Measurements from ENCODE around the gene PHIP. TPM values are rescaled to one million over a fixed set of nuclear protein-coding genes. Genes with fewer than 3 reads are reported as not detected.
A peak's percentile ranks its signal among the peaks of the same experiment; 100 is the strongest.

Gene PHIP
- total and polyA plus RNA-seq, 2 donors (not counting 3 experiments of a cell fraction or from before 2014, with no cell fraction given): 3.5 to 28.4 TPM

- no peaks in the 10 kb centered on the region for H3K27me3 ChIP-seq (ENCODE audit: control insufficient read depth in 2 of 2, insufficient read depth in 2 of 2, low read length in 2 of 2)
- peaks cover 24% of the 10 kb centered on the region for H3K4me1 ChIP-seq (ENCODE audit: control insufficient read depth, extremely low read depth, insufficient read depth, low read length)
- ChIA-PET CTCF (interaction anchor here (0.9 kb wide), 2 partner anchors 10 to 15 kb away, joined by 3 read pairs; no protein-coding TSS in a partner anchor), POLR2A (no interaction called here)
- H2AFZ ChIP-seq (ENCODE audit: low read depth, low read length): no peak overlapping the region
- H3K9ac ChIP-seq (replicated peaks; ENCODE audit: extremely low read depth, insufficient read depth, low read length): no peak overlapping the region
- intact Hi-C loops (cut with micrococcal nuclease) (loop anchor here (5.0 kb wide), 1 partner anchor 265 kb away; the partner anchor contains the start of gene HMGN3), dilution Hi-C loops (cut with MboI; ENCODE audit: extremely low pct_ligation_motif_present, low sequenced_read_pairs) (no loop called here)
- peaks cover 0 to 15% of the 10 kb centered on the region in 2 experiments for H3K36me3 ChIP-seq (ENCODE audit: control insufficient read depth in 2 of 2, extremely low read depth in 1 of 2, insufficient read depth in 2 of 2, low read length in 2 of 2)
- H3K4me3 ChIP-seq (replicated peaks in 1 of 3; ENCODE audit: insufficient read depth in 1 of 3, low read depth in 1 of 3, low read length in 3 of 3): no peak overlapping the region
- H3K9me1 ChIP-seq (replicated peaks; ENCODE audit: control insufficient read depth, extremely low read depth, insufficient read depth, low read length): peaks cover 3% of the 10 kb centered on the region
- FAIRE-seq (no peak), DNase-seq (ENCODE audit: low read depth, low spot score) (peak; percentile 56)
- TF ChIP-seq POLR2AphosphoS5 (IDR thresholded peaks at IDR 0.05; ENCODE audit: insufficient read depth, low read depth, low read length) (no peak), EZH2 (IDR thresholded peaks at IDR 0.05; ENCODE audit: borderline replicate concordance, low read depth, low read length, severe bottlenecking) (no peak)
- peak overlapping the region; percentile 70 for H3K4me2 ChIP-seq (ENCODE audit: insufficient read depth, low read length)
- H4K20me1 ChIP-seq (replicated peaks; ENCODE audit: control insufficient read depth, extremely low read depth, insufficient read depth, low read length): no peaks in the 10 kb centered on the region
- H3K9me3 ChIP-seq (replicated peaks; ENCODE audit: control insufficient read depth, insufficient read depth, low read length): no peaks in the 10 kb centered on the region
- no peak overlapping the region for H3K27ac ChIP-seq (ENCODE audit: insufficient read depth, low read depth, low read length)
- BruUV-seq (replicated peaks): no TSS peak
- H3K79me2 ChIP-seq (ENCODE audit: control insufficient read depth, insufficient read depth, low read length): no peaks in the 10 kb centered on the region
These were observed 110.9 kb downstream of the PHIP start for GRCh38 chr6:78967191-78967590.

DNA sequence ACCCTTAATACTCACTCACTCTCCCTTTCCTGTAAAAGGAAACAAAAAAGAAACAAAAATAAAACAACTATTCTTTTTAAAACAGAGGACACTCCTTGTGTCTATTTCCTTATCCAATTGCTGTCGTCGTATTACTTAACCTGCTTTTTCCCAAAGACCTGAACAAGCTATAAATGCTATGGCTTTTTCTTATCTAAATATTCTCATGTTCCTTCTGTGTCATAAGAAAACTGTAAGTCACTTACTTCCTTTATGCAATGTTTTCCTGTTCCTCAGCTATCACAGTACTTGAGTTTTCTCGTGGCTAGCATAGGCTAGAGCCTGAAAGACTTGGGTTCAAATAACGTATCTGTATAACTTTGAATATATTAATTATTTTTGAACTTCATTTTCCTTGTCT, 111.5 kb downstream of the PHIP start:
- H3K36me3 ChIP-seq (ENCODE audit: control insufficient read depth in 2 of 2, extremely low read depth in 1 of 2, insufficient read depth in 2 of 2, low read length in 2 of 2): peaks cover 0 to 17% of the 10 kb centered on the region in 2 experiments
- no peak for FAIRE-seq

More for the DNA sequence above, 111.5 kb downstream of the PHIP start:
- H3K9ac ChIP-seq (replicated peaks; ENCODE audit: extremely low read depth, insufficient read depth, low read length): no peak overlapping the region
- peaks cover 24% of the 10 kb centered on the region for H3K4me1 ChIP-seq (ENCODE audit: control insufficient read depth, extremely low read depth, insufficient read depth, low read length)
- no peaks in the 10 kb centered on the region for H4K20me1 ChIP-seq (replicated peaks; ENCODE audit: control insufficient read depth, extremely low read depth, insufficient read depth, low read length)
- POLR2A ChIA-PET: no interaction called here
- dilution Hi-C loops (cut with MboI; ENCODE audit: extremely low pct_ligation_motif_present, low sequenced_read_pairs) (no loop called here), intact Hi-C loops (cut with micrococcal nuclease) (loop anchor here (5.0 kb wide), 1 partner anchor 266 kb away; the partner anchor contains the start of gene HMGN3)
- H3K27ac ChIP-seq (ENCODE audit: insufficient read depth, low read depth, low read length): peak overlapping the region; percentile 55
- peak; percentile 58 for DNase-seq (ENCODE audit: low read depth, low spot score)
- CTCF ChIA-PET: no interaction called here
- H3K79me2 ChIP-seq (ENCODE audit: control insufficient read depth, insufficient read depth, low read length): no peaks in the 10 kb centered on the region
- no peaks in the 10 kb centered on the region for H3K27me3 ChIP-seq (ENCODE audit: control insufficient read depth in 2 of 2, insufficient read depth in 2 of 2, low read length in 2 of 2)
- peak overlapping the region; percentile 70 for H3K4me2 ChIP-seq (ENCODE audit: insufficient read depth, low read length)
- peaks cover 3% of the 10 kb centered on the region for H3K9me1 ChIP-seq (replicated peaks; ENCODE audit: control insufficient read depth, extremely low read depth, insufficient read depth, low read length)
- H3K4me3 ChIP-seq (replicated peaks in 1 of 3; ENCODE audit: insufficient read depth in 1 of 3, low read depth in 1 of 3, low read length in 3 of 3): peak overlapping the region in 1 of 3 experiments; percentile 11
- no peak overlapping the region for H2AFZ ChIP-seq (ENCODE audit: low read depth, low read length)
- no peak for TF ChIP-seq GATA2 (IDR thresholded peaks at IDR 0.05; ENCODE audit: insufficient read depth, insufficient read length, low read depth, low read length)
- TF ChIP-seq POLR2AphosphoS5 (IDR thresholded peaks at IDR 0.05; ENCODE audit: insufficient read depth, low read depth, low read length): no peak
- TF ChIP-seq, protein P1, sequence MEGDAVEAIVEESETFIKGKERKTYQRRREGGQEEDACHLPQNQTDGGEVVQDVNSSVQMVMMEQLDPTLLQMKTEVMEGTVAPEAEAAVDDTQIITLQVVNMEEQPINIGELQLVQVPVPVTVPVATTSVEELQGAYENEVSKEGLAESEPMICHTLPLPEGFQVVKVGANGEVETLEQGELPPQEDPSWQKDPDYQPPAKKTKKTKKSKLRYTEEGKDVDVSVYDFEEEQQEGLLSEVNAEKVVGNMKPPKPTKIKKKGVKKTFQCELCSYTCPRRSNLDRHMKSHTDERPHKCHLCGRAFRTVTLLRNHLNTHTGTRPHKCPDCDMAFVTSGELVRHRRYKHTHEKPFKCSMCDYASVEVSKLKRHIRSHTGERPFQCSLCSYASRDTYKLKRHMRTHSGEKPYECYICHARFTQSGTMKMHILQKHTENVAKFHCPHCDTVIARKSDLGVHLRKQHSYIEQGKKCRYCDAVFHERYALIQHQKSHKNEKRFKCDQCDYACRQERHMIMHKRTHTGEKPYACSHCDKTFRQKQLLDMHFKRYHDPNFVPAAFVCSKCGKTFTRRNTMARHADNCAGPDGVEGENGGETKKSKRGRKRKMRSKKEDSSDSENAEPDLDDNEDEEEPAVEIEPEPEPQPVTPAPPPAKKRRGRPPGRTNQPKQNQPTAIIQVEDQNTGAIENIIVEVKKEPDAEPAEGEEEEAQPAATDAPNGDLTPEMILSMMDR (IDR thresholded peaks at IDR 0.05; ENCODE audit: extremely low read depth in 1 of 2, insufficient read depth in 1 of 2, low read depth in 1 of 2, low read length in 2 of 2): no peak
- no peak for TF ChIP-seq JUN (IDR thresholded peaks at IDR 0.05; ENCODE audit: borderline replicate concordance, insufficient read depth, insufficient read length, low read depth)
- H3K9me3 ChIP-seq (replicated peaks; ENCODE audit: control insufficient read depth, insufficient read depth, low read length): no peaks in the 10 kb centered on the region
- BruUV-seq (replicated peaks): no TSS peak

All from endothelial cell of umbilical vein (primary cell).